ENCODE measurements around the gene LRRFIP1.

Gene LRRFIP1

GRCh38 chr2:237798236-237799059 lies 171.1 kb downstream of the LRRFIP1 start, which contains the start of gene RBM44:
Gene RBM44, plus strand, starts transcription at chr2:237798779. Its CDS starts 14,831 bp downstream, at chr2:237813610.
- no peak for DNase-seq

- no peak for DNase-seq
These were observed 171.7 kb downstream of the LRRFIP1 start for GRCh38 chr2:237799060-237799428.

GRCh38 chr2:237801466-237801865 lies 174.1 kb downstream of the LRRFIP1 start:
- DNase-seq, result no peak

GRCh38 chr2:237806334-237806733 lies 178.9 kb downstream of the LRRFIP1 start:
- DNase-seq, result no peak

- DNase-seq, result no peak
These were observed 188.2 kb downstream of the LRRFIP1 start for GRCh38 chr2:237815637-237816036.

- DNase-seq, result no peak
These were observed 189.1 kb downstream of the LRRFIP1 start for GRCh38 chr2:237816531-237816930.

GRCh38 chr2:237818066-237818473 lies 190.7 kb downstream of the LRRFIP1 start:
- DNase-seq, result no peak

- DNase-seq, result no peak
These were observed 191.8 kb downstream of the LRRFIP1 start for GRCh38 chr2:237819231-237819630.

- no peak for DNase-seq
These were observed 193.0 kb downstream of the LRRFIP1 start for GRCh38 chr2:237820421-237820820.

- no peak for DNase-seq
These were observed 196.2 kb downstream of the LRRFIP1 start for GRCh38 chr2:237823544-237823943.

- no peak for DNase-seq
These were observed 196.7 kb downstream of the LRRFIP1 start for GRCh38 chr2:237824085-237824484.

GRCh38 chr2:237827421-237827987 lies 200.1 kb downstream of the LRRFIP1 start:
- no peak for DNase-seq

Data from NCI-H524 treated with DMSO at 0.1 percent for 48 hours (cell line).